ENCODE results near the gene CDH4.

DNA sequence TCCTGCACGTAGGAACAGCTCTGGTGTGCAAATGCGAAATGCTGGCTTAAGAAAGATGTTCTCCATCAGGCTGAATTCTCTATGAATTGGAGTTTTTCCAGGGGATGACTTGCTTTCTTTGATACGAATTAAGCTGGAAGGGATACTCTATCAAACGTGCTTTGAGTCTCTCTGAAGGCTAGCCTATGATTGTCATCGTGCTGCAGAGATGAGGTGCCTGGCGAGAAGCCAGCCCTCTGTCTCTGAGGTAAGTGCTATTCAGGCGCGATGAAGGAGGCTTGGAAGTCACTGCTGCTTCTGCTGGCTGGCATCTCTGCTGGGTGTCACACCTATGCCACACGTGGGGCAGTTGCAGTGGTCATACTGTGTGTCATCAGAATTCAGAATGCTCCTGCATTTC lies 589.9 kb downstream of the CDH4 start:
- TF ChIP-seq CTCF (IDR thresholded peaks at IDR 0.05) (no peak), POLR2A (IDR thresholded peaks at IDR 0.05) (no peak), POLR2AphosphoS5 (IDR thresholded peaks at IDR 0.05) (no peak)
